Esophagus muscularis mucosa (tissue), 4 donors: ENCODE results near the gene IL23A. TPM values are rescaled to one million over a fixed set of nuclear protein-coding genes. Genes with fewer than 3 reads are reported as not detected.
A peak's percentile ranks its signal among the peaks of the same experiment; 100 is the strongest.
"Not testable (repeated sequence)": the region's sequence is repeated elsewhere in the genome, so short reads cannot be mapped to it uniquely, and the experiment has no call there.

Source experiments
- DNase-seq: peaks from one replicate; pipeline ENCODE4 v3.0.0-alpha.2; 2017; ENCODE audit errors: extremely low spot score
- H3K27ac ChIP-seq, 4 donors: fragments of 200-600 bp; sonication (generic); replicated peaks in 1 of 4; 1 replicate in 3 of 4; 2 replicates in 1 of 4; pipeline ENCODE4 v1.5.1; 2016 to 2019; ENCODE audit warnings: mild to moderate bottlenecking in 1 of 4
- H3K27me3 ChIP-seq, 4 donors: fragments of 200-600 bp; sonication (generic); one replicate each; pipeline versions ENCODE4 v1.5.1 to v1.6.0; 2016 to 2019
- H3K36me3 ChIP-seq, 4 donors: fragments of 200-600 bp; sonication (generic); one replicate each; pipeline ENCODE4 v1.5.1; 2016 to 2019
- H3K4me1 ChIP-seq, 4 donors: fragments of 200-600 bp; sonication (generic); one replicate each; pipeline ENCODE4 v1.5.1; 2016 to 2019
- H3K4me3 ChIP-seq, 4 donors: fragments of 200-600 bp; sonication (generic); 1 replicate in 2 of 4; 2 replicates in 2 of 4; pipeline ENCODE4 v1.5.1; 2016 to 2019; ENCODE audit warnings: mild to moderate bottlenecking in 4 of 4, moderate library complexity in 1 of 4
- H3K9me3 ChIP-seq, 4 donors: fragments of 200-600 bp; sonication (generic); 1 replicate in 3 of 4; 2 replicates in 1 of 4; pipeline ENCODE4 v1.5.1; 2016 to 2019
- CTCF ChIP-seq, 3 experiments: fragments of 200-600 bp in 2 of 3; fragments of 450-650 bp in 1 of 3; sonication (generic) in 2 of 3; IDR thresholded peaks; one replicate each; pipeline ENCODE4 v1.5.1; 2017 to 2019; ENCODE audit warnings: antibody characterized with exemption in 3 of 3, mild to moderate bottlenecking in 2 of 3, moderate library complexity in 1 of 3
- EP300 ChIP-seq: sonication (generic); formaldehyde crosslinking; IDR thresholded peaks from one replicate; pipeline ENCODE4 v1.6.1; 2017; ENCODE audit warnings: antibody characterized with exemption
- POLR2A ChIP-seq: fragments of 450-650 bp; IDR thresholded peaks from one replicate; pipeline ENCODE4 v1.6.1; 2017; ENCODE audit warnings: antibody characterized with exemption, moderate library complexity, mild to moderate bottlenecking, low read depth
- POLR2AphosphoS5 ChIP-seq, 2 donors: sonication (generic); formaldehyde crosslinking; IDR thresholded peaks; one replicate each; pipeline ENCODE4 v1.6.1; 2017; ENCODE audit warnings: antibody characterized with exemption in 2 of 2
- WGBS: methylation state at CpG from one replicate; pipeline ENCODE4 v1.1.5; 2018; 5-methylcytosine and 5-hydroxymethylcytosine counted together
- intact Hi-C: fragments of 100-400 bp; cut with DNase I; formaldehyde crosslinking; loops from one replicate; pipeline ENCODE4 v1.15.1; 2023
- total RNA-seq, 4 donors: library from RNA; depleted of rRNA; stranded (reverse); fragments of >200 nt; gene quantifications; one replicate each; pipeline versions ENCODE4 v1.1.0 to v1.2.1, GENCODE V29; 2016

IL23A gene
- total RNA-seq, 4 donors from 2014 or later, result not detected

- Histone ChIP-seq H3K27me3 (no peaks in the 10 kb centered on the region), H3K4me1 (peaks cover 11 to 20% (median 18%) of the 10 kb centered on the region in 4 donors), H3K27ac (peak overlapping the region; percentile 91 to 98 (median 96)), H3K9me3 (no peaks in the 10 kb centered on the region), H3K4me3 (peak overlapping the region; percentile 69 to 73 (median 70)), H3K36me3 (peaks cover 0 to 24% (median 7%) of the 10 kb centered on the region in 4 donors)
- TF ChIP-seq POLR2AphosphoS5 (IDR thresholded peaks at IDR 0.05) (no peak), CTCF (IDR thresholded peaks at IDR 0.05) (no peak), EP300 (no peak), POLR2A (no peak)
- no peak for DNase-seq
- intact Hi-C loops, result no loop called here
- 98% methylated on average over 11 of the region's 11 CpGs for WGBS
These were observed 6.0 kb upstream of the IL23A start for GRCh38 chr12:56332512-56333196.

GRCh38 chr12:56333197-56333678 lies 5.4 kb upstream of the IL23A start:
- no peaks in the 10 kb centered on the region for H3K27me3 ChIP-seq
- TF ChIP-seq EP300, result no peak
- TF ChIP-seq POLR2AphosphoS5 (IDR thresholded peaks at IDR 0.05), result no peak
- TF ChIP-seq CTCF (IDR thresholded peaks at IDR 0.05), result no peak
- TF ChIP-seq POLR2A, result no peak
- peak overlapping the region; percentile 69 to 73 (median 70) for H3K4me3 ChIP-seq
- peaks cover 0 to 18% (median 2%) of the 10 kb centered on the region in 4 donors for H3K36me3 ChIP-seq
- 22% methylated on average over 8 of the region's 8 CpGs for WGBS
- H3K9me3 ChIP-seq, result no peaks in the 10 kb centered on the region
- peak overlapping the region; percentile 91 to 98 (median 96) for H3K27ac ChIP-seq
- no peak for DNase-seq
- H3K4me1 ChIP-seq, result peaks cover 11 to 20% (median 18%) of the 10 kb centered on the region in 4 donors
- intact Hi-C loops, result no loop called here

- peak within 1 kb of the TSS; percentile 69 to 73 (median 70) for H3K4me3 ChIP-seq
- H3K27me3 ChIP-seq, result no peaks in the 10 kb centered on the region
- H3K4me1 ChIP-seq, result peaks cover 11 to 20% (median 18%) of the 10 kb centered on the region in 4 donors
- peak within 1 kb of the TSS; percentile 91 to 98 (median 96) for H3K27ac ChIP-seq
- intact Hi-C loops, result no loop called here
- peak; percentile 45 to 64 (median 59) for TF ChIP-seq CTCF (IDR thresholded peaks at IDR 0.05)
- peak; percentile 91 to 95 for TF ChIP-seq POLR2AphosphoS5 (IDR thresholded peaks at IDR 0.05)
- TF ChIP-seq EP300, result no peak
- TF ChIP-seq POLR2A, result peak; percentile 31
- peaks cover 0 to 14% (median 0%) of the 10 kb centered on the region in 4 donors for H3K36me3 ChIP-seq
- WGBS, result under 1% methylated on average over 41 of the region's 45 CpGs
- H3K9me3 ChIP-seq, result no peaks in the 10 kb centered on the region
- DNase-seq, result peak; percentile 99
These were observed 4.8 kb upstream of the IL23A start, which contains the start of gene PAN2 for GRCh38 chr12:56333679-56334489. PAN2 (minus strand) TSS chr12:56334000; CDS start chr12:56333094, 906 bp downstream.

GRCh38 chr12:56334490-56334793 lies 4.2 kb upstream of the IL23A start:
- DNase-seq, result no peak
- H3K27ac ChIP-seq, result peak overlapping the region; percentile 91 to 98 (median 96)
- TF ChIP-seq CTCF (IDR thresholded peaks at IDR 0.05), result no peak
- TF ChIP-seq EP300, result no peak
- TF ChIP-seq POLR2AphosphoS5 (IDR thresholded peaks at IDR 0.05), result no peak
- no peak for TF ChIP-seq POLR2A
- H3K4me1 ChIP-seq, result peaks cover 11 to 20% (median 18%) of the 10 kb centered on the region in 4 donors
- H3K27me3 ChIP-seq, result no peaks in the 10 kb centered on the region
- peak overlapping the region; percentile 69 to 73 (median 70) for H3K4me3 ChIP-seq
- H3K36me3 ChIP-seq, result peaks cover 0 to 10% (median 0%) of the 10 kb centered on the region in 4 donors
- WGBS, result 2% methylated on average over 5 of the region's 6 CpGs
- no peaks in the 10 kb centered on the region for H3K9me3 ChIP-seq
- intact Hi-C loops, result no loop called here

GRCh38 chr12:56335527-56335926 lies 3.2 kb upstream of the IL23A start:
- H3K4me3 ChIP-seq, result not testable (repeated sequence)
- WGBS, result 93% methylated on average over 8 of the region's 8 CpGs

More at GRCh38 chr12:56335527-56335926, 3.2 kb upstream of the IL23A start:
- peaks cover 11 to 20% (median 18%) of the 10 kb centered on the region in 4 donors for H3K4me1 ChIP-seq
- H3K27ac ChIP-seq, intact Hi-C loops, H3K36me3 ChIP-seq, H3K27me3 ChIP-seq, H3K9me3 ChIP-seq, DNase-seq: not testable (repeated sequence)
